CD4-positive, alpha-beta T cell (primary cell): ENCODE results near the gene SF3B4. TPM values are rescaled to one million over a fixed set of nuclear protein-coding genes. Genes with fewer than 3 reads are reported as not detected.
"Not testable (repeated sequence)": the region's sequence is repeated elsewhere in the genome, so short reads cannot be mapped to it uniquely, and the experiment has no call there.

ENCODE experiments used
- ATAC-seq: fragments of 200-7000 bp; cut with Tn5 transposase; one replicate; pipeline ENCODE4 v1.10.0; 2022; ENCODE audit warnings: mild to moderate bottlenecking; ENCODE audit not compliant: poor library complexity
- CTCF ChIA-PET: fragments of 350-600 bp; sonication (Branson Sonifier 250); formaldehyde crosslinking; loops from one replicate; lab custom pipeline; 2021; ENCODE audit warnings: antibody characterized with exemption, inconsistent platforms; lab: Charles Lee
- POLR2A ChIA-PET: fragments of 350-600 bp; sonication (Branson Sonifier 250); formaldehyde crosslinking; loops from one replicate; lab custom pipeline; 2021; ENCODE audit warnings: antibody characterized with exemption, inconsistent platforms; lab: Charles Lee
- DNase-seq, 14 experiments: peaks; one replicate each; pipeline ENCODE4 v3.0.0-alpha.2; 2013 to 2020; ENCODE audit warnings: mixed read lengths in 2 of 14
- H3K27ac ChIP-seq, 2 donors: one replicate each; pipeline versions ENCODE4 v1.5.1 to v1.7.0; 2013; ENCODE audit warnings: low read length in 2 of 2, low read depth in 1 of 2, mild to moderate bottlenecking in 1 of 2
- H3K27me3 ChIP-seq, 2 experiments: 1 replicate in 1 of 2; 2 replicates in 1 of 2; pipeline versions ENCODE4 v1.6.1 to v1.7.0; 2013; ENCODE audit warnings: low read length in 2 of 2, control low read depth in 1 of 2, mild to moderate bottlenecking in 1 of 2, moderate library complexity in 1 of 2; ENCODE audit not compliant: insufficient read depth in 2 of 2, control insufficient read depth in 1 of 2
- H3K36me3 ChIP-seq: one replicate; pipeline ENCODE4 v1.6.1; 2013; ENCODE audit warnings: low read length, control low read depth; ENCODE audit not compliant: insufficient read depth
- H3K4me1 ChIP-seq: one replicate; pipeline ENCODE4 v1.6.1; 2013; ENCODE audit warnings: low read length, control low read depth; ENCODE audit not compliant: insufficient read depth
- H3K4me3 ChIP-seq: one replicate; pipeline ENCODE4 v1.5.1; 2013; ENCODE audit warnings: mild to moderate bottlenecking, low read length, moderate library complexity
- H3K9me3 ChIP-seq, 2 experiments: 1 replicate in 1 of 2; 2 replicates in 1 of 2; pipeline versions ENCODE4 v1.6.1 to v1.7.0; 2013; ENCODE audit warnings: low read length in 2 of 2, mild to moderate bottlenecking in 2 of 2, control low read depth in 1 of 2, moderate library complexity in 1 of 2; ENCODE audit not compliant: control insufficient read depth in 1 of 2, insufficient read depth in 1 of 2
- H3K27ac Mint-ChIP-seq: one replicate; pipeline ENCODE4 v1.8.0; 2020; ENCODE audit warnings: mixed read lengths
- H3K27me3 Mint-ChIP-seq: one replicate; pipeline ENCODE4 v1.8.0; 2021; ENCODE audit warnings: mixed read lengths
- H3K36me3 Mint-ChIP-seq: one replicate; pipeline ENCODE4 v1.8.0; 2021; ENCODE audit warnings: low read depth, mixed read lengths
- H3K4me1 Mint-ChIP-seq: one replicate; pipeline ENCODE4 v1.8.0; 2021; ENCODE audit warnings: low read depth, mixed read lengths
- H3K4me3 Mint-ChIP-seq: one replicate; pipeline ENCODE4 v1.8.0; 2020; ENCODE audit warnings: mild to moderate bottlenecking, mixed read lengths
- H3K9me3 Mint-ChIP-seq: one replicate; pipeline ENCODE4 v1.8.0; 2020; ENCODE audit warnings: mixed read lengths
- CTCF ChIP-seq: fragments of 200-600 bp; IDR thresholded peaks from one replicate; pipeline ENCODE4 v1.8.0; 2022; ENCODE audit warnings: antibody characterized with exemption, mild to moderate bottlenecking
- intact Hi-C, 2 experiments: fragments of 100-400 bp; cut with DNase I in 1 of 2; cut with micrococcal nuclease in 1 of 2; formaldehyde crosslinking; loops; one replicate each; pipeline versions ENCODE4 v1.15.1 to v1.9.0; 2023 to 2025; cut with DNase I, micrococcal nuclease
- total RNA-seq, 174 experiments: library from RNA in 2 of 174; stranded (reverse) in 2 of 174; gene quantifications; one replicate each; pipeline ENCODE4 v1.2.3 and lab custom pipeline; 2021 to 2026

The SF3B4 gene
- total RNA-seq, 2 experiments from 2014 or later = 38.0 to 38.6 TPM

- DNase-seq (no peak), ATAC-seq (no peak)
- H3K4me3 ChIP-seq = no peak overlapping the region
- peaks cover 10% of the 10 kb centered on the region for H3K36me3 ChIP-seq
- no peaks in the 10 kb centered on the region for H3K9me3 Mint-ChIP-seq
- H3K4me1 Mint-ChIP-seq = peaks cover 18% of the 10 kb centered on the region
- H3K4me1 ChIP-seq = peaks cover 19% of the 10 kb centered on the region
- no peak overlapping the region for H3K4me3 Mint-ChIP-seq
- POLR2A ChIA-PET = interaction anchor here (0.6 to 3.4 kb wide), 4 partner anchors 9 to 293 kb away, joined by 3 to 14 read pairs (median 3); a partner anchor contains a TSS
- no peak overlapping the region for H3K27ac ChIP-seq
- intact Hi-C loops = no loop called here
- H3K36me3 Mint-ChIP-seq = no peaks in the 10 kb centered on the region
- no peaks in the 10 kb centered on the region for H3K27me3 ChIP-seq
- CTCF ChIA-PET = interaction anchor here (0.6 to 1.0 kb wide), 2 partner anchors 111 to 308 kb away, joined by 3 to 5 read pairs; no protein-coding TSS in a partner anchor
- H3K27ac Mint-ChIP-seq = no peak overlapping the region
- H3K9me3 ChIP-seq = no peaks in the 10 kb centered on the region
- no peak for TF ChIP-seq CTCF
- H3K27me3 Mint-ChIP-seq = no peaks in the 10 kb centered on the region
Observed at GRCh38 chr1:149940427-149940826, 12.8 kb upstream of the SF3B4 start.

- DNase-seq, H3K4me3 Mint-ChIP-seq, CTCF ChIA-PET, intact Hi-C loops, H3K27me3 ChIP-seq, ATAC-seq, H3K27me3 Mint-ChIP-seq, H3K9me3 Mint-ChIP-seq, H3K36me3 ChIP-seq, H3K4me3 ChIP-seq, H3K9me3 ChIP-seq, H3K27ac ChIP-seq, H3K36me3 Mint-ChIP-seq: not testable (repeated sequence)
- Mint-ChIP-seq H3K27ac (peak overlapping the region; percentile 57), H3K4me1 (peaks cover 18% of the 10 kb centered on the region)
- H3K4me1 ChIP-seq = peaks cover 19% of the 10 kb centered on the region
- POLR2A ChIA-PET = interaction anchor here (1.0 to 1.2 kb wide), 2 partner anchors 11 to 51 kb away, joined by 3 to 4 read pairs; a partner anchor contains a TSS
Observed at GRCh38 chr1:149938668-149939003, 11.0 kb upstream of the SF3B4 start.

GRCh38 chr1:149937759-149938158 is 10.2 kb upstream of the SF3B4 start:
- Histone ChIP-seq H3K9me3 (no peaks in the 10 kb centered on the region), H3K36me3 (no peaks in the 10 kb centered on the region), H3K4me3 (no peak overlapping the region), H3K4me1 (peaks cover 16% of the 10 kb centered on the region), H3K27ac (no peak overlapping the region), H3K27me3 (no peaks in the 10 kb centered on the region)
- H3K27me3 Mint-ChIP-seq = no peaks in the 10 kb centered on the region
- peaks cover 18% of the 10 kb centered on the region for H3K4me1 Mint-ChIP-seq
- H3K27ac Mint-ChIP-seq = no peak overlapping the region
- DNase-seq (no peak), ATAC-seq (no peak)
- H3K4me3 Mint-ChIP-seq = no peak overlapping the region
- no peak for TF ChIP-seq CTCF
- intact Hi-C loops = no loop called here
- no peaks in the 10 kb centered on the region for H3K36me3 Mint-ChIP-seq
- ChIA-PET CTCF (interaction anchor here (0.6 to 1.0 kb wide), 3 partner anchors 10 to 36 kb away, joined by 3 read pairs; no protein-coding TSS in a partner anchor), POLR2A (no interaction called here)
- no peaks in the 10 kb centered on the region for H3K9me3 Mint-ChIP-seq
